Body of pancreas (tissue), 4 donors: ENCODE results near the gene ZBTB16.

Experiments
- CTCF ChIP-seq, 7 experiments: fragments of 450-650 bp in 4 of 7; fragments of 200-600 bp in 3 of 7; sonication (generic) in 3 of 7; IDR thresholded peaks; one replicate each; pipeline ENCODE4 v1.5.1; 2016 to 2019; ENCODE audit warnings: antibody characterized with exemption in 7 of 7
- POLR2A ChIP-seq, 3 donors: fragments of 450-650 bp; IDR thresholded peaks; one replicate each; pipeline ENCODE4 v1.6.1; 2016; ENCODE audit warnings: antibody characterized with exemption in 3 of 3, mild to moderate bottlenecking in 2 of 3

- TF ChIP-seq CTCF (IDR thresholded peaks at IDR 0.05) (peak in 1 of 7 experiments; percentile 7), POLR2A (IDR thresholded peaks at IDR 0.05) (no peak)
Observed at GRCh38 chr11:114194702-114195101, 135.2 kb downstream of the ZBTB16 start.
